Renal pelvis (tissue), 4 donors: ENCODE results near the gene TAF6. TPM values are rescaled to one million over a fixed set of nuclear protein-coding genes. Genes with fewer than 3 reads are reported as not detected.
A peak's percentile ranks its signal among the peaks of the same experiment; 100 is the strongest.

Source experiments
- DNase-seq: peaks from one replicate; pipeline ENCODE4 v3.0.0-alpha.2; 2013
- polyA plus RNA-seq, 3 donors: library from polyadenylated mRNA; unstranded; fragments of 120-200 nt; gene quantifications; one replicate each; pipeline ENCODE4 v1.2.1, GENCODE V29; 2013; ENCODE audit not compliant: insufficient read length in 3 of 3

Gene TAF6
- polyA plus RNA-seq, 3 donors = 65.8 to 72.3 (median 69.2) TPM

GRCh38 chr7:100075418-100075817, 43.7 kb downstream of the TAF6 start:
- DNase-seq = no peak

DNA sequence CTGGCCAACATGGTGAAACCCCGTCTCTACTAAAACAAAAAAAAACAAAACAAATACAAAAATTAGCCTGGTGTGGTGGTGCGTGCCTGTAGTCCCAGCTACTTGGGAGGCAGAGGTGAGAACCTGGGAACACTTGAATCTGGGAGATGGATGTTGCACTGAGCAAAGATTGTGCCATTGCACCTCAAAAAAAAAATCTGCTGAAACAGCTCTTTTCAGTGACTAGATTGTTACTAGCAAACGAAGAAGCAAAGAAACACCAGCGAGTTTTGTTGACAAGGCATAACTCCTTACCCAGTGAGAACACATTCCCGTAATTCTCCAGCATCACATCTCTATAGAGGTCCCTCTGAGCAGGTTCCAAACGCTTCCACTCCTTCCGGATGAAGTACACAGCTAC, 44.3 kb downstream of the TAF6 start:
- DNase-seq = no peak

DNA sequence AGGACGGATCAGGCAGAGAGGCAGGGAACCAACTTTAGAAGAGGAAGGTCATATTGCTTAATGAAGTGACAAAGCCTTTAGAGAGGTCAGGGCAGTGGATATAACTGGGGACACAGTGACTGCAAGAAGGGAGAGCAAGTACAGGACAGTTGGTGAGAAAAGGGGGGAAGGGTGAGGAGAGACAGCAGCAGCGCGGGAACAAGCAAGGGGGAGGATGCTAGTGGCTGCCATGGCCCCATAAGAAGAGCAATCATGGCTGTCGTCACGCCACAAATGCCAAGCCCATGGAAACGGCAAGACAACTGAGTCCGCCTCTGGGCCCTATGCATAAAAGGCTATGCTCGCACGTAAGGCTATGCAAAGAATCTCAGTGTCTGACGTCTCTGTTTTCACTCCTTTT, 46.7 kb downstream of the TAF6 start:
- DNase-seq = no peak

DNA sequence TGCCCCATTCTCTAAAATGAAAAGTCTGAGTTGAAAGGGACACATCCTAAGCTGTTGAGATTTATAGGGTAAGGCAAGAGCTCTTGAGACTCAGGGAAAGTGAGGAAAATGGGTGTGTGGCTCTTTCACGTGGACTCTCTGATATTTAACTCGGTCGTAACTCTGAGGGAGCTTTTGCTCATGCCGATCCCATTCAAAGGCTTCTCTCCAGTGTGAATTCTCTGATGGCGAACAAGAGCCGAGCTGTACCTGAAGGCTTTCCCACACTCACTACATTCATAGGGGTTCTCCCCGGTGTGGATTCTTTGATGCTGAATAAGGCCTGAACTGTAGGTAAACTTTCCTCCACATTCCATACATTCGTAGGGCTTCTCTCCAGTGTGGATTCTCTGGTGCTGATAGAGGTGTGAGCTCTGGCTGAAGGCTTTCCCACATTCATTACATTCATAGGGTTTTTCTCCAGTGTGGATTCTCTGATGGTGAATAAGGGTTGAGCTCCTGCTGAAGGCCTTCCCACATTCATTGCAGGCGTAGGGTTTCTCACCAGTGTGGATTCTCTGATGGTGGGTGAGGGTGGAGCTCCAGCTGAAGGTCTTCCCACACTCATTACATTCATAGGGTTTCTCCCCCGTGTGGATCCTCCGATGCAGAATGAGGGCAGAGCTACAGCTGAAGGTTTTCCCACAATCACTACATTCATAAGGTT, 48.0 kb downstream of the TAF6 start:
- no peak for DNase-seq

- DNase-seq = no peak
Observed at GRCh38 chr7:100069991-100070390, 49.2 kb downstream of the TAF6 start.

GRCh38 chr7:100066953-100067352, 52.2 kb downstream of the TAF6 start:
- no peak for DNase-seq

- DNase-seq = peak; percentile 60
Observed at GRCh38 chr7:100065452-100066186, 53.5 kb downstream of the TAF6 start.

GRCh38 chr7:100064162-100064561, 55.0 kb downstream of the TAF6 start:
- DNase-seq = no peak

DNA sequence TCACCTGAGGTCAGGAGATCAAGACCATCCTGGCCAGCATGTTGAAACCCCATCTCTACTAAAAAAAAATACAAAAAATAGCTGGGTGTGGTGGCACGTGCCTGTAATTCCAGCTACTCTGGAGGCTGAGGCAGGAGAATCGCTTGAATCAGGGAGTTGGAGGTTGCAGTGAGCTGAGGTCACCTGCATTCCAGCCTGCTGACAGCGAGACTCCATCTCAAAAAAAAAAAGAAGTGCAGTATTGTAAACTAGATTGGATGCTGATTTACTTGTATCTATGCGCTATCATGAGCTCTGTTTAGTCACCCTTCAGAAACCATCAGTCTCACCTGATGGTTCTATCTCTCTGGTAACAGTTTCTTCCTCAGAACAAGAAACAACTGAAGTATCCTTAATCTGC, 55.8 kb downstream of the TAF6 start:
- no peak for DNase-seq

- no peak for DNase-seq
Observed at GRCh38 chr7:100061518-100062193, 57.5 kb downstream of the TAF6 start.

GRCh38 chr7:100059251-100059739, 59.9 kb downstream of the TAF6 start:
- no peak for DNase-seq

Other genes with a start within 250 kb of the TAF6 start
- under 1 TPM in 1 of 3 donors, not detected in 2; 0.27 TPM for gene OR2AE1, start 242.3 kb downstream of the TAF6 start, polyA plus RNA-seq
- gene TRIM4, start 199.8 kb downstream of the TAF6 start, polyA plus RNA-seq = 10 to 100 TPM; 30.1 to 39.5 (median 31.1) TPM
- 1 to 10 TPM in 1 of 3 donors, under 1 TPM in 2; 0.86 to 1.7 (median 0.95) TPM for gene GJC3, start 189.7 kb downstream of the TAF6 start, polyA plus RNA-seq
- 10 to 100 TPM; 62.6 to 70.1 (median 68.7) TPM for gene AZGP1, start 143.3 kb downstream of the TAF6 start, polyA plus RNA-seq
- 10 to 100 TPM; 42.4 to 68.8 (median 63.1) TPM for gene ZKSCAN1, start 103.8 kb downstream of the TAF6 start, polyA plus RNA-seq
- gene ZSCAN21, start 69.6 kb downstream of the TAF6 start, polyA plus RNA-seq = 10 to 100 TPM; 22.8 to 27.1 (median 23.3) TPM
- 10 to 100 TPM; 50.5 to 58.6 (median 57.8) TPM for gene ZNF3, start 37.6 kb downstream of the TAF6 start, polyA plus RNA-seq
- 100 to 1,000 TPM; 133 to 137 (median 135) TPM for gene COPS6, start 30.4 kb downstream of the TAF6 start, polyA plus RNA-seq
- 100 to 1,000 TPM; 166 to 180 (median 170) TPM for gene MCM7, start 18.0 kb downstream of the TAF6 start, polyA plus RNA-seq
- 10 to 100 TPM; 33.4 to 39.4 (median 39.0) TPM for gene AP4M1, start 17.7 kb downstream of the TAF6 start, polyA plus RNA-seq
- gene CNPY4, start 276 bp upstream of the TAF6 start, polyA plus RNA-seq = 10 to 100 TPM; 39.3 to 43.0 (median 41.5) TPM
- 1 to 10 TPM; 1.7 to 2.6 (median 2.0) TPM for gene MBLAC1, start 7.6 kb upstream of the TAF6 start, polyA plus RNA-seq
- 100 to 1,000 TPM; 116 to 136 (median 129) TPM for gene LAMTOR4, start 29.6 kb upstream of the TAF6 start, polyA plus RNA-seq
- 10 to 100 TPM; 21.0 to 27.1 (median 24.7) TPM for gene TRAPPC14, start 39.4 kb upstream of the TAF6 start, polyA plus RNA-seq
- 1 to 10 TPM; 5.8 to 6.0 (median 5.9) TPM for gene GAL3ST4, start 49.3 kb upstream of the TAF6 start, polyA plus RNA-seq
- 10 to 100 TPM; 13.6 to 16.6 (median 14.0) TPM for gene GPC2, start 58.0 kb upstream of the TAF6 start, polyA plus RNA-seq
- 10 to 100 TPM; 10.2 to 33.4 (median 30.1) TPM for gene STAG3, start 58.6 kb upstream of the TAF6 start, polyA plus RNA-seq
- 1 to 10 TPM; 2.0 to 9.2 (median 8.1) TPM for gene PVRIG, start 100.6 kb upstream of the TAF6 start, polyA plus RNA-seq
- 10 to 100 TPM in 1 of 3 donors, 1 to 10 TPM in 2; 6.4 to 10.4 (median 8.1) TPM for gene SPDYE3, start 188.3 kb upstream of the TAF6 start, polyA plus RNA-seq
- 10 to 100 TPM; 35.8 to 63.6 (median 63.1) TPM for gene PILRB, start 238.8 kb upstream of the TAF6 start, polyA plus RNA-seq